HG03108 (cell line): Measurements from ENCODE around the gene PRKCH.

Source experiments
- ATAC-seq: cut with Tn5 transposase; IDR thresholded peaks from one replicate; pipeline ENCODE4 v1.9.1; 2021; ENCODE audit warnings: moderate library complexity; ENCODE audit not compliant: unreplicated experiment

Gene PRKCH

GRCh38 chr14:61505815-61506809 lies 184.7 kb downstream of the PRKCH start:
- ATAC-seq, result no peak

GRCh38 chr14:61508526-61508925 lies 187.1 kb downstream of the PRKCH start:
- ATAC-seq, result no peak

GRCh38 chr14:61510736-61511557 lies 189.6 kb downstream of the PRKCH start:
- no peak for ATAC-seq

GRCh38 chr14:61511558-61511948 lies 190.2 kb downstream of the PRKCH start:
- ATAC-seq, result no peak

- ATAC-seq, result no peak
Observed at GRCh38 chr14:61512026-61512834, 190.9 kb downstream of the PRKCH start.

GRCh38 chr14:61513986-61514830 lies 192.8 kb downstream of the PRKCH start:
- no peak for ATAC-seq

GRCh38 chr14:61514927-61515326 lies 193.5 kb downstream of the PRKCH start:
- ATAC-seq, result no peak

- ATAC-seq, result no peak
Observed at GRCh38 chr14:61515436-61516117, 194.2 kb downstream of the PRKCH start.

GRCh38 chr14:61516118-61516743 lies 194.9 kb downstream of the PRKCH start:
- ATAC-seq, result no peak

- no peak for ATAC-seq
Observed at GRCh38 chr14:61516964-61517653, 195.7 kb downstream of the PRKCH start.

- no peak for ATAC-seq
Observed at GRCh38 chr14:61517911-61518384, 196.6 kb downstream of the PRKCH start.

GRCh38 chr14:61518403-61518802 lies 197.0 kb downstream of the PRKCH start:
- ATAC-seq, result no peak

GRCh38 chr14:61519106-61519505 lies 197.7 kb downstream of the PRKCH start:
- no peak for ATAC-seq

GRCh38 chr14:61519735-61520134 lies 198.4 kb downstream of the PRKCH start:
- ATAC-seq, result no peak

GRCh38 chr14:61520576-61520975 lies 199.2 kb downstream of the PRKCH start:
- no peak for ATAC-seq

GRCh38 chr14:61521773-61522172 lies 200.4 kb downstream of the PRKCH start:
- no peak for ATAC-seq

GRCh38 chr14:61523751-61524150 lies 202.4 kb downstream of the PRKCH start:
- ATAC-seq, result no peak

- ATAC-seq, result no peak
Observed at GRCh38 chr14:61524211-61524806, 202.9 kb downstream of the PRKCH start.
